ENCODE measurements around the gene COL11A1.

DNA sequence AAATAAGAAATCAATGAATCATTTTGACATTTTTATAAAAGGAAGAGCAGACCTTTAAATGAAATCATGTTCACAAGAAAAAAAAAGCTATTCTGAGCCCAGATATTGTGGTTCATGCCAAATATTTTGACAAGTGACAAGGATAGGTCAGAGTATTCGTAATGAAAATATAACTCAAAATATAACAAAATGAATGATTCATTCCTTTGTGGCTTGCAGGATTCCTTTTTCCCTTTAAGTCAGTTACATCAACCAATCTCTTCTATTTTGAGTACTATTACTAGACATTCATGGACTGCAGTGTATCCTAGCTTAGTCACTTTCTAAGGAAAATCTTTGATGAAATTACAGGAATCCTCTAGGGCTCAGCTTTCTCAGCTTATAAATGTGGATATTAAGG lies 188.7 kb downstream of the COL11A1 start:
- TF ChIP-seq, protein P1, sequence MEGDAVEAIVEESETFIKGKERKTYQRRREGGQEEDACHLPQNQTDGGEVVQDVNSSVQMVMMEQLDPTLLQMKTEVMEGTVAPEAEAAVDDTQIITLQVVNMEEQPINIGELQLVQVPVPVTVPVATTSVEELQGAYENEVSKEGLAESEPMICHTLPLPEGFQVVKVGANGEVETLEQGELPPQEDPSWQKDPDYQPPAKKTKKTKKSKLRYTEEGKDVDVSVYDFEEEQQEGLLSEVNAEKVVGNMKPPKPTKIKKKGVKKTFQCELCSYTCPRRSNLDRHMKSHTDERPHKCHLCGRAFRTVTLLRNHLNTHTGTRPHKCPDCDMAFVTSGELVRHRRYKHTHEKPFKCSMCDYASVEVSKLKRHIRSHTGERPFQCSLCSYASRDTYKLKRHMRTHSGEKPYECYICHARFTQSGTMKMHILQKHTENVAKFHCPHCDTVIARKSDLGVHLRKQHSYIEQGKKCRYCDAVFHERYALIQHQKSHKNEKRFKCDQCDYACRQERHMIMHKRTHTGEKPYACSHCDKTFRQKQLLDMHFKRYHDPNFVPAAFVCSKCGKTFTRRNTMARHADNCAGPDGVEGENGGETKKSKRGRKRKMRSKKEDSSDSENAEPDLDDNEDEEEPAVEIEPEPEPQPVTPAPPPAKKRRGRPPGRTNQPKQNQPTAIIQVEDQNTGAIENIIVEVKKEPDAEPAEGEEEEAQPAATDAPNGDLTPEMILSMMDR (IDR thresholded peaks at IDR 0.05; ENCODE audit: insufficient read depth, low read depth, low read length) = no peak
- no peak for TF ChIP-seq EZH2 (IDR thresholded peaks at IDR 0.05; ENCODE audit: insufficient read depth, low read length)

Data from astrocyte (in vitro differentiated cells and primary cell).